Measurements from ENCODE around the gene PHACTR3. TPM values are rescaled to one million over a fixed set of nuclear protein-coding genes. Genes with fewer than 3 reads are reported as not detected.

Gene PHACTR3
- total RNA-seq, 1 experiment from 2014 or later = 30.6 TPM

GRCh38 chr20:59600472-59600871, 3.9 kb upstream of the PHACTR3 start:
- no peaks in the 10 kb centered on the region for H4K20me1 ChIP-seq (ENCODE audit: low read length)
- H3K9me2 ChIP-seq (replicated peaks; ENCODE audit: low read length) = no peaks in the 10 kb centered on the region
- DNase-seq (no peak), ATAC-seq (no peak)
- no peak for TF ChIP-seq CTCF (conservative IDR thresholded peaks at IDR 0.05; ENCODE audit: low read depth, low read length)
- no peak for TF ChIP-seq EZH2phosphoT487 (IDR thresholded peaks at IDR 0.05; ENCODE audit: borderline replicate concordance, low read length)
- H3K4me3 ChIP-seq (ENCODE audit: low read length) = no peak overlapping the region
- H3K79me2 ChIP-seq (ENCODE audit: low read length) = no peaks in the 10 kb centered on the region
- H3K27me3 ChIP-seq (ENCODE audit: low read length) = peaks cover 66% of the 10 kb centered on the region
- H3K4me1 ChIP-seq (ENCODE audit: insufficient read depth, low read length) = no peaks in the 10 kb centered on the region
- POLR2A ChIA-PET (ENCODE audit: unreplicated experiment) = no interaction called here
- no peak overlapping the region for H3K27ac ChIP-seq (ENCODE audit: low read length)
- no peaks in the 10 kb centered on the region for H3F3A ChIP-seq (ENCODE audit: low read length, unreplicated experiment)
- intact Hi-C loops (cut with micrococcal nuclease) = no loop called here
- no peaks in the 10 kb centered on the region for H3K9me3 ChIP-seq (ENCODE audit: low read length)
- BruUV-seq (replicated peaks) = no TSS peak
- no peak overlapping the region for H2AFZ ChIP-seq (ENCODE audit: low read length)
- H3K36me3 ChIP-seq (ENCODE audit: low read depth, low read length) = no peaks in the 10 kb centered on the region
- H3K4me2 ChIP-seq (ENCODE audit: low read length) = no peak overlapping the region
- no peak overlapping the region for H3K9ac ChIP-seq (ENCODE audit: low read length)
- CTCF ChIA-PET = no interaction called here

GRCh38 chr20:59602546-59603080, 1.7 kb upstream of the PHACTR3 start:
- ChIA-PET POLR2A (ENCODE audit: unreplicated experiment) (no interaction called here), CTCF (no interaction called here)
- no peak overlapping the region for H3K27ac ChIP-seq (ENCODE audit: low read length)
- no peaks in the 10 kb centered on the region for H3K36me3 ChIP-seq (ENCODE audit: low read depth, low read length)
- BruUV-seq (replicated peaks) = no TSS peak
- H3K79me2 ChIP-seq (ENCODE audit: low read length) = no peaks in the 10 kb centered on the region
- no peaks in the 10 kb centered on the region for H4K20me1 ChIP-seq (ENCODE audit: low read length)
- TF ChIP-seq CTCF (conservative IDR thresholded peaks at IDR 0.05; ENCODE audit: low read depth, low read length) (no peak), EZH2phosphoT487 (IDR thresholded peaks at IDR 0.05; ENCODE audit: borderline replicate concordance, low read length) (no peak), EZH2 (IDR thresholded peaks at IDR 0.05; ENCODE audit: low read length, unreplicated experiment) (no peak)
- no peaks in the 10 kb centered on the region for H3K9me3 ChIP-seq (ENCODE audit: low read length)
- H3K4me3 ChIP-seq (ENCODE audit: low read length) = no peak overlapping the region
- H3K9ac ChIP-seq (ENCODE audit: low read length) = no peak overlapping the region
- no peak overlapping the region for H3K4me2 ChIP-seq (ENCODE audit: low read length)
- H3K9me2 ChIP-seq (replicated peaks; ENCODE audit: low read length) = no peaks in the 10 kb centered on the region
- DNase-seq (no peak), ATAC-seq (no peak)
- peaks cover 71% of the 10 kb centered on the region for H3K27me3 ChIP-seq (ENCODE audit: low read length)
- intact Hi-C loops (cut with micrococcal nuclease) = no loop called here
- no peak overlapping the region for H2AFZ ChIP-seq (ENCODE audit: low read length)
- H3F3A ChIP-seq (ENCODE audit: low read length, unreplicated experiment) = no peaks in the 10 kb centered on the region
- no peaks in the 10 kb centered on the region for H3K4me1 ChIP-seq (ENCODE audit: insufficient read depth, low read length)

GRCh38 chr20:59603176-59603575, 1.2 kb upstream of the PHACTR3 start:
- H3K79me2 ChIP-seq (ENCODE audit: low read length) = no peaks in the 10 kb centered on the region
- peaks cover 77% of the 10 kb centered on the region for H3K27me3 ChIP-seq (ENCODE audit: low read length)
- POLR2A ChIA-PET (ENCODE audit: unreplicated experiment) = no interaction called here
- H2AFZ ChIP-seq (ENCODE audit: low read length) = no peak overlapping the region
- no TSS peak for BruUV-seq (replicated peaks)
- H3K4me3 ChIP-seq (ENCODE audit: low read length) = no peak overlapping the region
- H3K4me2 ChIP-seq (ENCODE audit: low read length) = no peak overlapping the region
- H3K27ac ChIP-seq (ENCODE audit: low read length) = no peak overlapping the region
- no peak overlapping the region for H3K9ac ChIP-seq (ENCODE audit: low read length)
- no peaks in the 10 kb centered on the region for H3F3A ChIP-seq (ENCODE audit: low read length, unreplicated experiment)
- H4K20me1 ChIP-seq (ENCODE audit: low read length) = no peaks in the 10 kb centered on the region
- no peak for ATAC-seq
- intact Hi-C loops (cut with micrococcal nuclease) = no loop called here
- no peaks in the 10 kb centered on the region for H3K9me2 ChIP-seq (replicated peaks; ENCODE audit: low read length)
- H3K9me3 ChIP-seq (ENCODE audit: low read length) = no peaks in the 10 kb centered on the region
- TF ChIP-seq EZH2 (IDR thresholded peaks at IDR 0.05; ENCODE audit: low read length, unreplicated experiment) = no peak
- TF ChIP-seq CTCF (conservative IDR thresholded peaks at IDR 0.05; ENCODE audit: low read depth, low read length) = no peak
- TF ChIP-seq EZH2phosphoT487 (IDR thresholded peaks at IDR 0.05; ENCODE audit: borderline replicate concordance, low read length) = no peak
- H3K4me1 ChIP-seq (ENCODE audit: insufficient read depth, low read length) = no peaks in the 10 kb centered on the region
- DNase-seq = no peak
- no peaks in the 10 kb centered on the region for H3K36me3 ChIP-seq (ENCODE audit: low read depth, low read length)
- CTCF ChIA-PET = no interaction called here
